DND-41 (cell line): ENCODE measurements around the gene STXBP4.

Source experiments
- ATAC-seq: fragments of 200-7000 bp; cut with Tn5 transposase; 3 replicates; pipeline ENCODE4 v1.9.1; 2021; ENCODE audit warnings: low read depth; ENCODE audit not compliant: insufficient read depth
- DNase-seq: peaks from one replicate; pipeline ENCODE4 v3.0.0-alpha.2; 2020
- H2AFZ ChIP-seq: 2 replicates; pipeline ENCODE4 v1.6.0; 2012; ENCODE audit warnings: low read depth, low read length
- H3K27ac ChIP-seq: 2 replicates; pipeline ENCODE4 v1.5.1; 2012; ENCODE audit warnings: low read length, inconsistent platforms
- H3K27me3 ChIP-seq: fragments of 200-600 bp; sonication (generic); 2 replicates; pipeline ENCODE4 v1.6.0; 2012; ENCODE audit warnings: low read length, mild to moderate bottlenecking, inconsistent platforms; ENCODE audit not compliant: insufficient read depth, poor library complexity
- H3K36me3 ChIP-seq: 2 replicates; pipeline ENCODE4 v1.5.1; 2012; ENCODE audit warnings: low read length, inconsistent platforms; ENCODE audit not compliant: insufficient read depth
- H3K4me1 ChIP-seq: 2 replicates; pipeline ENCODE4 v1.5.1; 2012; ENCODE audit warnings: mild to moderate bottlenecking, low read length; ENCODE audit not compliant: insufficient read depth
- H3K4me2 ChIP-seq: 2 replicates; pipeline ENCODE4 v1.6.0; 2012; ENCODE audit warnings: mild to moderate bottlenecking, moderate library complexity, low read length, inconsistent platforms; ENCODE audit not compliant: insufficient read depth
- H3K4me3 ChIP-seq, 2 experiments: fragments of 200-600 bp in 1 of 2; shearing (Covaris generic) in 1 of 2; 2 replicates each; pipeline ENCODE4 v1.5.1; 2012 to 2016; ENCODE audit warnings: inconsistent platforms in 2 of 2, low read length in 2 of 2, mild to moderate bottlenecking in 2 of 2, low read depth in 1 of 2, moderate library complexity in 1 of 2
- H3K79me2 ChIP-seq: 2 replicates; pipeline ENCODE4 v1.6.0; 2012; ENCODE audit warnings: low read length, inconsistent platforms; ENCODE audit not compliant: insufficient read depth
- H3K9ac ChIP-seq: 2 replicates; pipeline ENCODE4 v1.6.0; 2012; ENCODE audit warnings: low read depth, mild to moderate bottlenecking, inconsistent platforms, low read length, moderate library complexity
- H3K9me3 ChIP-seq: 2 replicates; pipeline ENCODE4 v1.5.1; 2012; ENCODE audit warnings: low read length, moderate library complexity, mild to moderate bottlenecking, inconsistent platforms; ENCODE audit not compliant: insufficient read depth, severe bottlenecking
- H4K20me1 ChIP-seq: 2 replicates; pipeline ENCODE4 v1.6.0; 2012; ENCODE audit warnings: low read length; ENCODE audit not compliant: insufficient read depth
- CTCF ChIP-seq: IDR thresholded peaks from 2 replicates; pipeline ENCODE4 v1.5.1; 2012; ENCODE audit warnings: borderline replicate concordance, low read length, moderate library complexity, mild to moderate bottlenecking; ENCODE audit not compliant: poor library complexity, severe bottlenecking; ENCODE audit errors: extremely low read depth
- EZH2 ChIP-seq: IDR thresholded peaks from 3 replicates; pipeline ENCODE4 v1.6.1; 2012; ENCODE audit warnings: borderline replicate concordance, low read depth, mild to moderate bottlenecking, moderate library complexity, low read length, inconsistent platforms; ENCODE audit not compliant: severe bottlenecking

Gene STXBP4

GRCh38 chr17:55171634-55172328 is 203.2 kb downstream of the STXBP4 start:
- H3K4me2 ChIP-seq = no peak overlapping the region
- H3K4me3 ChIP-seq = no peak overlapping the region
- DNase-seq (no peak), ATAC-seq (no peak)
- no peaks in the 10 kb centered on the region for H3K79me2 ChIP-seq
- H3K9ac ChIP-seq = no peak overlapping the region
- H3K4me1 ChIP-seq = no peaks in the 10 kb centered on the region
- TF ChIP-seq EZH2 = no peak
- TF ChIP-seq CTCF = no peak
- H2AFZ ChIP-seq = no peak overlapping the region
- H4K20me1 ChIP-seq = no peaks in the 10 kb centered on the region
- no peak overlapping the region for H3K27ac ChIP-seq
- H3K9me3 ChIP-seq = no peaks in the 10 kb centered on the region
- H3K36me3 ChIP-seq = peaks cover under 1% of the 10 kb centered on the region; the same call in 1 of the 2 replicates
- no peaks in the 10 kb centered on the region for H3K27me3 ChIP-seq

- no peaks in the 10 kb centered on the region for H3K4me1 ChIP-seq
- no peak overlapping the region for H3K9ac ChIP-seq
- ATAC-seq (no peak), DNase-seq (no peak)
- no peak overlapping the region for H3K27ac ChIP-seq
- H3K36me3 ChIP-seq = no peaks in the 10 kb centered on the region
- H3K4me2 ChIP-seq = no peak overlapping the region
- no peaks in the 10 kb centered on the region for H3K9me3 ChIP-seq
- H2AFZ ChIP-seq = no peak overlapping the region
- no peaks in the 10 kb centered on the region for H4K20me1 ChIP-seq
- no peak overlapping the region for H3K4me3 ChIP-seq
- no peaks in the 10 kb centered on the region for H3K27me3 ChIP-seq
- no peak for TF ChIP-seq CTCF
- TF ChIP-seq EZH2 = no peak
- no peaks in the 10 kb centered on the region for H3K79me2 ChIP-seq
These were observed 204.0 kb downstream of the STXBP4 start for GRCh38 chr17:55172612-55173011.

GRCh38 chr17:55174133-55174532 is 205.6 kb downstream of the STXBP4 start:
- no peak overlapping the region for H2AFZ ChIP-seq

More at GRCh38 chr17:55174133-55174532, 205.6 kb downstream of the STXBP4 start:
- ATAC-seq (no peak), DNase-seq (no peak)
- Histone ChIP-seq H3K36me3 (no peaks in the 10 kb centered on the region), H3K9ac (no peak overlapping the region), H3K27ac (no peak overlapping the region), H3K27me3 (no peaks in the 10 kb centered on the region), H3K4me1 (no peaks in the 10 kb centered on the region), H3K9me3 (no peaks in the 10 kb centered on the region), H4K20me1 (no peaks in the 10 kb centered on the region), H3K4me2 (no peak overlapping the region), H3K79me2 (no peaks in the 10 kb centered on the region), H3K4me3 (no peak overlapping the region)
- TF ChIP-seq EZH2 = no peak
- TF ChIP-seq CTCF = no peak
